Cardiac fibroblast (primary cell): Measurements from ENCODE around the gene FHL2.

Experiments used
- DNase-seq, 2 donors: peaks; one replicate each; pipeline versions ENCODE4 v3.0.0 to v3.0.0-alpha.2; 2010; ENCODE audit warnings: low read depth in 2 of 2
- H3K4me3 ChIP-seq, 2 donors: replicated peaks in 1 of 2; 1 replicate in 1 of 2; 2 replicates in 1 of 2; pipeline ENCODE4 v1.5.1; 2011; ENCODE audit warnings: low read depth in 2 of 2, low read length in 2 of 2, mild to moderate bottlenecking in 2 of 2, moderate library complexity in 1 of 2
- TF ChIP-seq, protein P1 (sequence below): IDR thresholded peaks from one replicate; pipeline ENCODE4 v1.5.1; 2011; ENCODE audit warnings: low read depth, mild to moderate bottlenecking, low read length, inconsistent platforms

Gene FHL2

DNA sequence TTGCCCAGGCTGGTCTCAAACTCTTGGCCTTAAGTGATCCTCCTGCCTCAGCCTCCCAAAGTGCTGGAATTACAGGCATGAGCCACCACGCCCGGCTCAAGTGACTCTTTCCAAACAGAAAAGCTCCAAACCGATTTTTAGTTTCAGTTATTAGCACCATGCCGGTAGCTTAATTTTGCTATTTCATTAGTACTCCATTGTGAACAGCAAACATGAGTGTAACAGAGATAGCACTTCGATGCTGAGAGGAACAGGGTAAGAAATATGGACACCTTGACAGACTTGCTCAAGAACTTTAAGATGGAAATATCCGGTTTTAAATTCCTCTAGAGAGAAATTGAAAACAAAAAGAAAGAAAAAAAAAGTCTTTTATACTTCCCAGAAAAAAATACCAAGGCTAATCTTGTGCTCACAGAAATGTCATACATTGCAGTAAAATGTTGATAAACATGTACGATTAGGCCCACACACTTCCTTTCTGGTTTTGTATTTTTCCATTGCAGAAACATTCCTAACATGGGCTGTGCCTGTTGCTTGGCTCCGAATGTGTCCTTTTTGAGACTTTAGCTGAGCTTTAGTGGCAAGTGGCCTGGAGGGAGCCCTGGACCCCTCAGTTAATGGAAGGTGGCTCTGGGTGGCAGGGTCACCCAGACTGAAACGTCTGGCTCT is 18.3 kb downstream of the FHL2 start:
- H3K4me3 ChIP-seq = no peak overlapping the region
- peak; percentile 39 to 81 for DNase-seq
- TF ChIP-seq, protein P1, sequence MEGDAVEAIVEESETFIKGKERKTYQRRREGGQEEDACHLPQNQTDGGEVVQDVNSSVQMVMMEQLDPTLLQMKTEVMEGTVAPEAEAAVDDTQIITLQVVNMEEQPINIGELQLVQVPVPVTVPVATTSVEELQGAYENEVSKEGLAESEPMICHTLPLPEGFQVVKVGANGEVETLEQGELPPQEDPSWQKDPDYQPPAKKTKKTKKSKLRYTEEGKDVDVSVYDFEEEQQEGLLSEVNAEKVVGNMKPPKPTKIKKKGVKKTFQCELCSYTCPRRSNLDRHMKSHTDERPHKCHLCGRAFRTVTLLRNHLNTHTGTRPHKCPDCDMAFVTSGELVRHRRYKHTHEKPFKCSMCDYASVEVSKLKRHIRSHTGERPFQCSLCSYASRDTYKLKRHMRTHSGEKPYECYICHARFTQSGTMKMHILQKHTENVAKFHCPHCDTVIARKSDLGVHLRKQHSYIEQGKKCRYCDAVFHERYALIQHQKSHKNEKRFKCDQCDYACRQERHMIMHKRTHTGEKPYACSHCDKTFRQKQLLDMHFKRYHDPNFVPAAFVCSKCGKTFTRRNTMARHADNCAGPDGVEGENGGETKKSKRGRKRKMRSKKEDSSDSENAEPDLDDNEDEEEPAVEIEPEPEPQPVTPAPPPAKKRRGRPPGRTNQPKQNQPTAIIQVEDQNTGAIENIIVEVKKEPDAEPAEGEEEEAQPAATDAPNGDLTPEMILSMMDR = no peak

DNA sequence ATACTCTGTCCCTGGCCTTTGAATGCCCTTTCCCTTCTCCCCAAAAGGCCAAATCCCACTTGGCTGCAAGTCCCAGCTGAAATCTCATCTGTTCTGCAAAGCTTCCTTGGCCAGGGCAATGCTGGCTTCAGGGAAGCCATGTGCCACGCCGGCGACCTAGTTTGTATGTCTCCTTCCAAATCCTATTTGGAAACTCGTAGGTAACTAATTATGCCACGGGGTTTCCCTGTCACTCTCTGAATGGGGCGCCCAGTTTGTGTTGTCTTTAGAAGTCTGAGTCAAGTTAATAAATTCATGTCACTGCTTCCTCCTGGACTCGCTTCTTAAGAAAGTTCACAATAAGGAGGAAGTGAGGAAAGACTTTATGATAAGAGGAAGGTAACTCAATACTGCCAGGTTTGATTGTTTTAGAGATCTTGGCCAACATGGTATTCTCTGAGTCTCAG is 19.1 kb downstream of the FHL2 start:
- DNase-seq = peak in 1 of 2 donors; percentile 28
- TF ChIP-seq, protein P1 = no peak
- H3K4me3 ChIP-seq = no peak overlapping the region

DNA sequence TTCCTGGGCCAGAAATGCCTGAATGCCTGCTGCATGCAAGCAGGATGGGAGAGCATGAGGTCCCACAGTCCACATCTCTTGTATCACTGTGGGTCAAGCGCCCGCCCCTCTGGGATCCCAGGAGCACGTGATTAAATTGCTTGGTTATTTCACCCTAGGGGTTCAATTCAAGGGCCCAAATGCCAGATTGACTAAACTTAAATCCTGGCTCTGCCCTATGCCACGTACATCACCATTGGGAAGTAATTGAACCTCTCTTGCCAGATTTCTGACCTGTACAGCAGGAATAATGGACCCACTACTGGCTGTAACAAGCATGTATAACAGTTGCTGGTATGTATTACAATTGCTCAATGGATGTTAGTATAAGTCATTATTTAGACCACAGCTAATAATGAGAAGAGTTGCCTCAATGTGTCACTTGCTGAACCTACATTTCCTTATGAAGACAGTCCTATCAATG is 19.9 kb downstream of the FHL2 start:
- TF ChIP-seq, protein P1 = no peak
- no peak overlapping the region for H3K4me3 ChIP-seq
- peak in 1 of 2 donors; percentile 49 for DNase-seq

DNA sequence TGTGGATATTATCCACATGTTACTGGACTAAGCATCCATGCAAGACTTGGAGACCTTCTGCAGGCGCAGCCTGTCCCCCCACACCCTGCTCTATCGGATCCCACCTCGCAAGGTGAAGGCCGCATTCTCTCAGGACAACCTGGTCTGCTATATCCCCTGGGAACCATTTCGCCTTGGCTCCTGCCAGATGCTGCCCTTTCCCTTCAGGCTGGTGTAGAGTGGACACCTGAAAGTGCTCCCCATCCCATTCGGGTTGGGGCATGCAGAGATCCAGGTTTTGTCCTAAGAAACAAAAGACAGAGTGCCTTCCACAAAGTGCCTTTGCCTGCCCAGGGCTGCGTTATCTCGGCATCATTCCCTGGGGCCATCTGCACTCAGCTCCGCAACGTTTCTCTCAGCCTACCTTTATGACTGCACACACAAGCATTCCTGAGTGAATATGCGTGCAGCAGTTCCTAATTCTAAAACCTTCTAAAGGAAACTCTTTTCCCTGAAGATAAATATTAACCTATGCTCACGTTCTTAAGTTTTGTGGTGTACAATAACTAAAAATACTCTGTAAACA is 20.5 kb downstream of the FHL2 start:
- H3K4me3 ChIP-seq = no peak overlapping the region
- TF ChIP-seq, protein P1 = no peak
- peak in 1 of 2 donors; percentile 19 for DNase-seq

DNA sequence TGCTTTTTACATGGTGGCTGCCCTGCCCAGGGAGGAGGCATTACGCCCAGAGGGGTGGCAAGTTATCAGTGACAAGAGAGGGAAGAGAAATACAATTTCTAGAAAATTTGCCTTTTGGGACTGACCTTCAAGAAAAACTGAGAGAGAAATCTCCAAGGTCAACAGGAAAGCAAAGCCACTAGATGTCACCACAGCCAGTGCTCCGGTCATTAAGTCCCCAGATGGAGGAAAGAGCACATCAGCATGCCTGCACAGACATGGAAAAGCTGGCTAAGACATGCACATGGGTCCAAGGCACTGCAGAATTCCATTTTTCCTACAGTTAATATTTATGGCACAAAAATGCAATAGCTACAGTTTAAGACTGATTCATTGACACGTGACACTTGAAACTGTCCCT is 21.0 kb downstream of the FHL2 start:
- H3K4me3 ChIP-seq = no peak overlapping the region
- TF ChIP-seq, protein P1 = no peak
- DNase-seq = peak in 1 of 2 donors; percentile 33

DNA sequence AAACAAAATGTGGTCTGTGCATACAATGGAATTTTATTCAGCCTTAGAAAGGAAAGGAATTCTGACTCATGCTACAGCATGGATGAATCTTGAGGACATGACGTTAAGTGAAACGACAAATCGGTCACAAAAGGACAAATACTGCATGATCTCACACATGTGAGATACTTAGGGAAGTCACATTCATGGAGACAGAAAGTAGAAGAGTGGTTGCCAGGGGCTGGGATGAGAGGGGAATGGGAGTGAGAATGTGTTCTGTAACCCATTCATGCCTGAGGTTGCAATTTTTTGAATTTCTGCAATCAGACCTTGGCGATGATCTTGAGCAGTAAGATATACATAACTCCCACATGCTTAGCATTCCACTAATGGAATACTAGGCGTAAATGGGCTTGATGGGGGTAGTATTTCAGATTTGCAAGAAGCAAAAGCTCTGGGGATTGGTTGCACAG is 22.0 kb downstream of the FHL2 start:
- DNase-seq = peak; percentile 74 to 89

More for the DNA sequence above, 22.0 kb downstream of the FHL2 start:
- H3K4me3 ChIP-seq = no peak overlapping the region
- TF ChIP-seq, protein P1 = no peak
